C4-2B (cell line): ENCODE results near the gene MSI2.

Source experiments
- ZFX ChIP-seq: fragments of 450-650 bp; IDR thresholded peaks from 2 replicates; pipeline ENCODE4 v1.6.1; 2017
- TF ChIP-seq, protein P1 (sequence below): fragments of 450-650 bp; conservative IDR thresholded peaks from 2 replicates; pipeline ENCODE4 v1.5.1; 2017; ENCODE audit warnings: mild to moderate bottlenecking

DNA sequence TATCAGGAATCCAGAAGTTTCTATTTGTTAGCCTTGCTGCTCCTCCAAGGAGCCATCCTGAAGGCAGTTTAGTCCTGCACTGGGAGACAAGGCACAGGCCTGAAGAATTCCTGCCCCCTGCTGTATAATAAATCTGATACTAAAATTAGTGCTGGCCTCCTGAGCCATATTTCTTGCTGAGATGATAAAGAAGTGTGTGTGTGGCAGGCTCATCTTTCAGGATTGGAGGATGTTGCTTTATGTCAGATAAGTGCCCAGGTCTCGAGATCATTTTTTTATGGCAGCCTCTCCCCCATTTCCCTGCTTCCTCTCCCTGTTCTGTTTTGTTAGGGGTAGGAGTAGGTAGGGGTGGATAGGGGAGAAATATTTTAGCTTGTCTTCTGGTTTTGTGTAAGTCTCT, 26.0 kb downstream of the MSI2 start:
- TF ChIP-seq, protein P1, sequence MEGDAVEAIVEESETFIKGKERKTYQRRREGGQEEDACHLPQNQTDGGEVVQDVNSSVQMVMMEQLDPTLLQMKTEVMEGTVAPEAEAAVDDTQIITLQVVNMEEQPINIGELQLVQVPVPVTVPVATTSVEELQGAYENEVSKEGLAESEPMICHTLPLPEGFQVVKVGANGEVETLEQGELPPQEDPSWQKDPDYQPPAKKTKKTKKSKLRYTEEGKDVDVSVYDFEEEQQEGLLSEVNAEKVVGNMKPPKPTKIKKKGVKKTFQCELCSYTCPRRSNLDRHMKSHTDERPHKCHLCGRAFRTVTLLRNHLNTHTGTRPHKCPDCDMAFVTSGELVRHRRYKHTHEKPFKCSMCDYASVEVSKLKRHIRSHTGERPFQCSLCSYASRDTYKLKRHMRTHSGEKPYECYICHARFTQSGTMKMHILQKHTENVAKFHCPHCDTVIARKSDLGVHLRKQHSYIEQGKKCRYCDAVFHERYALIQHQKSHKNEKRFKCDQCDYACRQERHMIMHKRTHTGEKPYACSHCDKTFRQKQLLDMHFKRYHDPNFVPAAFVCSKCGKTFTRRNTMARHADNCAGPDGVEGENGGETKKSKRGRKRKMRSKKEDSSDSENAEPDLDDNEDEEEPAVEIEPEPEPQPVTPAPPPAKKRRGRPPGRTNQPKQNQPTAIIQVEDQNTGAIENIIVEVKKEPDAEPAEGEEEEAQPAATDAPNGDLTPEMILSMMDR = no peak
- no peak for TF ChIP-seq ZFX
